Fibroblast of the conjunctiva (primary cell): Measurements from ENCODE around the gene GPR68.
"Not testable (repeated sequence)": the region's sequence is repeated elsewhere in the genome, so short reads cannot be mapped to it uniquely, and the experiment has no call there.

Source experiments
- DNase-seq: peaks from one replicate; pipeline ENCODE4 v3.0.0-alpha.2; 2010; ENCODE audit warnings: low read depth

Gene GPR68

GRCh38 chr14:91228112-91229004 lies 16.1 kb downstream of the GPR68 start:
- DNase-seq: no peak

- no peak for DNase-seq
Measured at GRCh38 chr14:91227183-91227628, 17.3 kb downstream of the GPR68 start.

DNA sequence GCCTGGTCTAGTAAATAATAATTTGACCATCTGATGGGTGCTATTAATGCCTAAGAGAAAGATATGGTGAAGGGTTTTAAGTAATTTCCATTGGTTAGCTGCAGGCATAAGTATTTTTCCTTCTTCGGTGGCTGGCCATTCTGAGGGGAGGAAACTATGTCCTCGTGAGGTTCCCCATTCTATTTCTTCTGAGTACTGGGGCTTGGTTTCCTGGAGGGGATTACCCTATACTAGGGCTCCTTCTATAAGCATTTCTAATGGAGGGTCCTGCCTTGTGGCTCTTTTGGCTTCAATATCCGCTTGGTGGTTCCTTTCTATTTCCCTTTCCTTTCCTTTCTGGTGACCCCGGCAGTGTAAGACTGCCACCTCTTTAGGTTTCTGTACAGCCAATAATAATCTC lies 18.1 kb downstream of the GPR68 start:
- DNase-seq: not testable (repeated sequence)

GRCh38 chr14:91225025-91225424 lies 19.5 kb downstream of the GPR68 start:
- no peak for DNase-seq

DNA sequence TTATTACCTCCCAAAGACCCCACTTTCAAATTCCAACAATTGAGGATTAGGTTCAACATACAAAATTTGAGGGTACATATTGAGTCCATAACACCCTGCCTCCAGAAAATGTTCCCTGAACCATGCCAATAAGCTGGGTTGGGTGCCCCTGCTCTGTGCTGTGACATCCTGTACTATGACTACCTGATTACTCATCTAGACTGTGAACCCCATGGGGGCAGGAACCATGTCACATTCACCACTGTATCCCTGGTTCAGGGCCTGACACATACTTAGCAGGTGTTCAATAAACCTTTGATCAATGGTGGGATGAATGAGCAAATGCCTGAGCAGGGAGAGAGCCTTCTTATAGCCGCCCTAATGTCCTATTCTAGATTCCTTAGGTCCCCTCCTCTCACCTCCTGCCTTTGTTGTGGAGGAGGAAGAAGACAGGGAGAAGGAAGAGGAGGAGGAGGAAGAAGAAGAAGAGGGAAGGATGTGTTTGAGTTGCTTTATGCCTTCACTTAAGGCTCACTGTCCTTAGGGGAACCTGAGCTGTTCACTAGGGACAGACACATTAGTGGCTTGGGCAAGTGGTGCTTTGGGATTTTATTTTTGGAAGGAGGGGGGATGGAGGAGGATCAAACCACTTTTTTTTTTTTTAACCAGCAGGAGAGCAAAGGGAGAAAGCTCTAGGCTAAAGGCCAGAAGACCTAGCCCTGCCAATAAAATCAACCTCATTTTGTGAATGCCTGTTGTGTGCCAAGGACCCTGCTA lies 21.3 kb downstream of the GPR68 start:
- no peak for DNase-seq

DNA sequence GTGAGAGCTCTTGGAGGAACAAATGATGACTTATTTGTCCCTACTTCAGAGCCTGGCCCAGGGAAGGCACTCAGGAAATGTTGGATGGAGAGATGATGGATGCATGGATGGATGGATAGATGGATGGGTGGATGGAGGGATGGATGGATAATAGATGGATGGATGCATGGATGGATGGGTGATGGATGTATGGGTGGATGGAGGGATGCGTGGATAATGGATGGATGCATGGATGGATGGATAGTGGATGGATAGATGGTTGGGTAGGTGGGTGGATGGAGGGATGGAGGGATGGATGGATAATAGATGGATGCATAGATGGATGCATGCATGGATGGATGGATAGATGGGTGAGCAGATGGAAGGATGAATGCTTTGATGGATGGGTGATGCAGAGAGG lies 23.2 kb downstream of the GPR68 start:
- no peak for DNase-seq

DNA sequence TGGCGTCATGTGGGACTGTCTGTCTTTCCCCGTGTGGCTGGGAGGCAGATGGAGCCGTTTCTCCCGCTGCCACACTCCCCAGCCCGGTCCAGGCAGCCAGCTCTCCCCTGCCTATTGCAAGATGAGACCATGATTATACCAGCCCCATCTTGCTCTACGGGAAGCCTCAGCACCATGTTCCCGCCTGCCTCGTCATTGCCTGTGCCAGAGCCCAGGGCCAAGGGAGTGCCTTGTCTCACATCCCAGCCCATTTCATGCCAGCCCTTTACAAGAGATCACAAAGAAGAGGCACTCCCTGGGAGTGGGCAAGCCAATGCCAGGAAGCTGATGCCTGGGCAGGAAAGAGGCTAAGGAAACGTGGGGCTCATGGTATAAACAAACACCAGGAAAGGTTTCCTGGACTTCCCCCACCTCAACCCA lies 23.9 kb downstream of the GPR68 start:
- DNase-seq: no peak

GRCh38 chr14:91219517-91220389 lies 24.8 kb downstream of the GPR68 start:
- no peak for DNase-seq

- no peak for DNase-seq
Measured at GRCh38 chr14:91218014-91218413, 26.5 kb downstream of the GPR68 start.

GRCh38 chr14:91216731-91217226 lies 27.7 kb downstream of the GPR68 start:
- DNase-seq: no peak

DNA sequence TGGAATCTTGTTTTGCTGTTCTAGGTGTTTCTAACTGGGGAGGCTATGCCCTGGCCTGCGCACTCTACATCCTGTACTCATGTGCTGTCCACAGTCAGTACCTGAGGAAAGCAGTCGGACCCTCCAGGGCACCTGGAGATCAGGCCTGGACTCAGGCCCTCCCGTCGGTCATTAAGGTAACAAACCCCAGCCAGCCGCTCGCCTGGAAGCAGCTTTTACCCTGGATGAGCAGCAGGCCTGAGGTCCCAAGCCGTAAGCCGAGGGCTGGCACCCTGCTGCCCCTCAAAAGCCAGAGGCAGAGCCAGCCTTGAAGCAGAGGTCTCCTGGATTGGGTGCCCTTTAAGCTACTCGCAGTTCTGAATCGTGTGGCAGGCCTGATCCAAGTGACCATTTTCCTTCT lies 29.1 kb downstream of the GPR68 start:
- no peak for DNase-seq

DNA sequence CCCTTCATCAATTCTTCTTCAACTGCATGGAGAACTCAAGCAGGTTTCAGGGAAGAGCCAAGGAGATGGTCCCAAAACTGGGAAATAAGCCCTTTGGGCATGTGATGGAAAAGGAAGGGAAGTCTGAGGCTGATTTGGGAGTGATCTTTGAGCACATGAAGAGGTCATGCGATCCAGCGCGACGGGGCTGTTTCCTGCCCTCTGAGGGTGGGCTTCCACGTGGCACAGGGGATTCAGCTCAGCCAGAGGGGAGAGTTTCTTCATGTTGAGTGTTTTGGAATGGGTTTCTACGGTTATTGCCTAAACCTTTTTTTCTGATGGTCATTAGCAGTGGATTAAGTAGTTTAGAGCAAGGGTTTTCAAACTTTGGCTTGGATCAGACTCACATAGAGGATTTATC lies 30.2 kb downstream of the GPR68 start:
- no peak for DNase-seq

GRCh38 chr14:91211017-91211416 lies 33.5 kb downstream of the GPR68 start:
- DNase-seq: no peak

DNA sequence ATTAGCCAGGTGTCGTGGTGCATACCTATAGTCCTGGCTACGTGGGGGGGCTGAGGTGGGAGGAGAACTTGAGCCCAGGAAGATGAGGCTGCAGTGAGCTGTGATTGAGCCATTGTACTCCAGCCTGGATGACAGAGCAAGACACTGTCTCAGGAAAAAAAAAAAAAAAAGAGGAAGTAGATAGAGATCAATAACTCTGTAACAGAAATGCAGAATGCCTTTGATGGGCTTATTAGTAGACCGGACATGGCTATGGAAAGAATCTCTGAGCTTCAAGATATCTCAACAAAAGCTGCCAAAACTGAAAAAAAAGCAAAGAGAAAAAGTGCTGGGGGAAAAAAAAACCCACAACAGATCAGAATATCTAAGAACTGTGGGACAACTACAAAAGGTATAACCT lies 37.5 kb downstream of the GPR68 start:
- DNase-seq: no peak

- DNase-seq: no peak
Measured at GRCh38 chr14:91205459-91205858, 39.0 kb downstream of the GPR68 start.

DNA sequence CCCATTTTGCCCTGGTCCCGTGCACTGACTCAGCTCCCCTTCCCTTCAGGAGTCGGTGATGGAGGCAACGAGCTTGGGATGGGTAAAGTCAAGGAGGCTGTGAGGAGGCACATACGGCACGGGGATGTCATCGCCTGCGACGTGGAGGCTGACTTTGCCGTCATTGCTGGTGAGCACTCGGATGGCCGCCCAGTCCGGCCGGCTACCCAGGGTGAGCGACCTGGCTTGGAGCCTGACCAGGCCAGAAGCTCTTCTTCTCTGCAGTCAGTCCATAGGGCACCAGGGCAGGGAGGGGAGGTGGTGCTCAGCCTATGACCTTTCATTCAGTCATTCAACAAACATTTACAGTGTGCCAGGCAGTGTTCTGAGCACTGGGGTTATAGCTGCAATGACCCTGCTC lies 39.8 kb downstream of the GPR68 start:
- no peak for DNase-seq

DNA sequence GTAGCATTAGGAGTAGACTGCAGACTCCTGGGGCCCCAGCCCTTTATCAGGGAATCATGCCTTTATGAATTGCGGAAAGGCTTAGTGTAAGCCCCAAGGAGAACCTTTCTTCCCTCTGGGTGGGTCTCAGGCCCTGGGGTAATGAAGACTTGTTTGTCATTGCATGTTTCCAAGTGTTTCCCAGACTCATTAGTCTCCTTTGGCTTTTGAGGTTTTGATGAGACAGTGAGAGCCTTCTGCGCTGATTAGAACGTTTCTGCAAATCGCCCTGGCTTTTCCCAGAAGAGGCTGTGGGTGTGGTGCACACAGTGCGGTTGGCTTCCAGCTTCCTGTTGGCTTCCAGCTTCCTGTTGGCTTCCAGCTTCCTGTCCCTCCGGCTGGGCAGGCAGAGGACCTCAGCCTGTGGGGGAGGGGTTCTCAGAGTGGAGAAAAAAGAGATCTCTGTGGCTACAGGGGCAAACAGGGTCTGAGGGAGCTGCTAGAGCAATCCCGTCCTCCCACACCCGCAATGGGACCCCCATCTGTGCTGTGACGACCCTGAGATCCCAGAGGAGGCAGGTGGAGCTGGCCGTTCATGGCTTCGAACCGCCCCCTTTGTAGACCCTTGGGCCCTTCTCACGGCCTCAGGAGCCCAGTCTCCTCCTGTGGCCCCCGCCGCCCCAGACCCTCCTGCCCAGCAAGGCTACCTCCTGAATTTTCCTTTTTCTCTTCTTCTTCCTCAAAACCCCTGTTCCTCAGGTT lies 42.1 kb downstream of the GPR68 start:
- no peak for DNase-seq

GRCh38 chr14:91200802-91201201 lies 43.7 kb downstream of the GPR68 start:
- not testable (repeated sequence) for DNase-seq

DNA sequence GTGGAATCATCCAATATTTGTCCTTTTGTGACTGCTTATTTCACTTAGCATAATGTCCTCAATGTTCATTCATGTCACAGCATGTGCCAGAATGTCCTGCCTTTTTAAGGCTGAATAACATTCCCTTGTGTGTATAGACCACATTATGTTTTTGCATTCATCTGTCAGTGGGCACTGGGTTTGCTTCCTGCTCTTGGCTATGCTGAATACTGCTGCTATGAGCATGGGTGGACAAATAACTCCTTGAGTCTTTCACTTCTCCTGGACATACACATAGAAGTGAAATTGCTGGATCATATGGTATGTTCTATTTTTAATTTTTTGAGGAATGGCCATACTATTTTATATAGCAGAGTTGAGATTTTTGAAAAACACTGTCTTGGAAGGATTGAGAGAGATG lies 46.9 kb downstream of the GPR68 start:
- no peak for DNase-seq

GRCh38 chr14:91195881-91196280 lies 48.6 kb downstream of the GPR68 start:
- DNase-seq: no peak

DNA sequence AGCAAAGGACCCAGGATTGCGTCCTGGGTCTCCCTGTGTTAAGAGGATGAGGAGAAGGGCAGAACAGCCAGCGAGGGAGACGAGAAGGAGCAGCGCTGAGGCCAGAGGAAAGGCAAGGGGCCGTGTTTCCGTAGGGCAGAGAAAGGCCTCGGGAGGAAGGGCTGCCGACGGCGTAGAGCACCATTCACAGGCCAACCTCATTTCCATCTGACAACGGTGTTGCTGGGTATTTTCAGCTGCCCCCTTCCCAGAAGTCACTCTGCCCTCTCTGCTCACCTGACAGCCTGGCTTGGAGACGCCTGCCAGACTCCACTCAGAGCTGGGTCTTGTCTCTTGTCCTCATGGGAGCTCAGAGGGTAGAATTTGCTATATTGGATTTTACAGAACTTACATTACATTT lies 51.4 kb downstream of the GPR68 start:
- DNase-seq: no peak
